HG03045 (cell line): ENCODE results near the gene GADD45B.
"Not testable (repeated sequence)": the region's sequence is repeated elsewhere in the genome, so short reads cannot be mapped to it uniquely, and the experiment has no call there.

Experiments
- ATAC-seq: cut with Tn5 transposase; IDR thresholded peaks from one replicate; pipeline ENCODE4 v1.9.1; 2021; ENCODE audit warnings: mild to moderate bottlenecking, moderate library complexity; ENCODE audit not compliant: unreplicated experiment

GADD45B gene

GRCh38 chr19:2511991-2512390 lies 36.1 kb downstream of the GADD45B start:
- ATAC-seq: no peak

DNA sequence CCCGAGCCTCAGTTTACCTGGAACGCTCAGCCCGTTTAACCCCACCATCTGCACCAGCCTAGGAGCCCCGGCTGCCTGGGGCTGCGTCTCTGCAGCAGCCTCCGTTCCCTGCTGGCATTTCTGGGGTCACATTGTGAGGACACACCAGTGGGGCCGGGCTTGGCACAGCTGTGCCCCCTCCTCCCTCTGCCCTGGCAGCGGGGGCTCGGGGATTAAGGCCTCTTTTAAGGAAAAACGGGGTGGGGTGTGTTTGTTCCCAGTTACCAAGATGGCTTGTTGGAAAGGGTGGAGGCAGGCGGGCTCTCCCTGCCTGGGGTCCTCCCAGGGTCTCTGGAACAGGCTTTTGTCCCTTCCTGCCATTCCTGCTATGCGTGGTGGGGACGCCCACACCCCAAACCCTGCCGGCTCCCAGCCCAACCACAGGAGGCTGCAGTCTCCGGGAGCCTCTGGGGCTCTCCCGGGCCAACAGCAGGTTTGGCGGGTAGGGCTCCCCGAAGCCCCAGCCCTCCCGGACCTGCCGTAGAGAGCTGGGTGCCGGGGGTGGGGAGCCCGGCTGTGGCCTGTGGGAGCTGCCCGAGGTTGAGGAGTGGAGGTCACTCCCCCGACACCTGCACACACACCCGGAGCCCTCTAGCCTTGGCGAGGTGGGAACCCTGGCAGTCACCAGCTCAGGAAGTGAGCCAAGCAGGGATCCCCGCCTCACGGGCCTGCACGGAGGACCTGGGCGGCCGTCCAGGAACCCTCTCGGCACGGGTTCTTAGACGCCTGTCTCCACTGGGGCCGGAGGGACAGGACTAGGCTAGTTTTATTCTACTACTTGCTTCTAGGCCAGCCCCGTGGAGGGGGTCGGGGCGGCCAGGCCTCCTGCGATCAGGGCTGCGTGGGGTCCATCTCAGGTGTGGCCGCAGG lies 36.9 kb downstream of the GADD45B start:
- no peak for ATAC-seq

GRCh38 chr19:2514981-2515518 lies 39.1 kb downstream of the GADD45B start:
- ATAC-seq: no peak

GRCh38 chr19:2516727-2517126 lies 40.8 kb downstream of the GADD45B start:
- no peak for ATAC-seq

- ATAC-seq: no peak
These were observed 42.1 kb downstream of the GADD45B start for GRCh38 chr19:2517881-2518601.

GRCh38 chr19:2518856-2519255 lies 42.9 kb downstream of the GADD45B start:
- not testable (repeated sequence) for ATAC-seq

- ATAC-seq: no peak
These were observed 43.6 kb downstream of the GADD45B start for GRCh38 chr19:2519482-2519881.

DNA sequence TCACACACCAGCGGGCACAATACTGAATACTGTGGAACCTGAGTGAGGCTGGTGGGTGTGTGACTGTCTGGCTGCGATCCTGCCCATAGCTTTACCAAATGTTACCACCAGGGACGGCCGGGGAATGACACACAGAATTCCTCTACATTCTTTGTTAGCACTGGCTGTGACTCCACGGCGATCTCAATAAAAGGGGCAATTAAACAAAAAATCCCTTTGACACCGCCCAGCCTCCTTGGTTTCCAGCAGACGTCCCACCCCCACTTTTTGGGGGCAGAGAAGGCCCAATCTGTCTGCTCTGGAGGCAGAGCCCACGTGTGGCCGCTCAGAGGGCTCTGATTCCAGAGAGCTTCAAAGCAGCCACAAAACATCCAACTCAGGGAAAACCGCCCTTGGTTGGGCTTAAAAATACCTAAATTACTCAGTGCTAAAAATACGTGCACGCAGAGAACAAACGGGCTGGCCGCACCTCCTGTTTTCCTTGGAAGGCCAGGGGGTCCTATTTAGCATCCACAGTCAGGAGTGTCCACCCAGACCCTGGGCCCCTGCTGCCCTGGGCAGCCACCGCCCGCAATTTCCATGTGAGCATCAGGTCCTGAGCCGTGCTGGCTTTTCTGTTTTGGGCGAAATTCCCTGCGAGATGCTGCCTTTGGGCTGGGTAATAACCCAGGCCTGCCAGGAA lies 47.8 kb downstream of the GADD45B start:
- no peak for ATAC-seq

- no peak for ATAC-seq
These were observed 48.5 kb downstream of the GADD45B start for GRCh38 chr19:2524361-2524839.

GRCh38 chr19:2524840-2525723 lies 49.2 kb downstream of the GADD45B start:
- ATAC-seq: no peak

- no peak for ATAC-seq
These were observed 51.2 kb downstream of the GADD45B start for GRCh38 chr19:2527171-2527570.

- ATAC-seq: no peak
These were observed 51.8 kb downstream of the GADD45B start for GRCh38 chr19:2527686-2528085.
